Measurements from ENCODE around the gene CNTNAP2. TPM values are rescaled to one million over a fixed set of nuclear protein-coding genes. Genes with fewer than 3 reads are reported as not detected.

Gene CNTNAP2
- total and polyA plus RNA-seq, 2 of the 8 experiments (the other 6 are each of a cell fraction or from before 2014, with no cell fraction given): 27.9 to 71.0 TPM

- H3K27ac ChIP-seq (ENCODE audit: low read depth, low read length): no peak overlapping the region
- POLR2A ChIA-PET (ENCODE audit: partially characterized antibody): no interaction called here
- H3K27me3 ChIP-seq (replicated peaks in 1 of 4; ENCODE audit: control insufficient read depth in 3 of 4, extremely low read depth in 1 of 4, insufficient read depth in 3 of 4, low read length in 3 of 4): no peaks in the 10 kb centered on the region
- H3K79me2 ChIP-seq (ENCODE audit: control insufficient read depth in 1 of 2, insufficient read depth in 2 of 2, low read length in 2 of 2): no peaks in the 10 kb centered on the region
- FAIRE-seq (no peak), DNase-seq (ENCODE audit: low read depth in 1 of 2, low spot score in 2 of 2) (no peak)
- H3K23ac ChIP-seq (ENCODE audit: insufficient read length): no peak overlapping the region
- H3K9ac ChIP-seq (replicated peaks in 1 of 4; ENCODE audit: extremely low read depth in 1 of 4, low read depth in 3 of 4, low read length in 3 of 4): no peak overlapping the region
- no peak overlapping the region for H4K91ac ChIP-seq (replicated peaks; ENCODE audit: insufficient read length, low read length)
- no peak overlapping the region; the same call in 1 of the 2 replicates for H2AFZ ChIP-seq (ENCODE audit: low read length)
- no peak overlapping the region for H2BK15ac ChIP-seq (ENCODE audit: low read length)
- no peaks in the 10 kb centered on the region for H3K36me3 ChIP-seq (ENCODE audit: control insufficient read depth in 2 of 4, insufficient read depth in 4 of 4, low read length in 3 of 4)
- peaks cover 0 to 5% (median 3%) of the 10 kb centered on the region in 4 experiments; a peak in 5 of 7 replicates for H3K4me1 ChIP-seq (replicated peaks in 1 of 4; ENCODE audit: control insufficient read depth in 3 of 4, insufficient read depth in 4 of 4, low read length in 3 of 4)
- no peaks in the 10 kb centered on the region for H3K79me1 ChIP-seq (ENCODE audit: low read depth, low read length)
- no peak overlapping the region for H3K18ac ChIP-seq (ENCODE audit: extremely low read depth, low read length)
- no peak overlapping the region for H2BK20ac ChIP-seq (ENCODE audit: low read length)
- no peak overlapping the region for H2BK12ac ChIP-seq (ENCODE audit: low read depth, low read length)
- H3K4me3 ChIP-seq (ENCODE audit: extremely low read depth in 1 of 4, insufficient read depth in 2 of 4, low read depth in 3 of 4, low read length in 4 of 4): no peak overlapping the region
- H3K56ac ChIP-seq (replicated peaks; ENCODE audit: insufficient read length, low read depth, low read length): no peak overlapping the region
- H4K20me1 ChIP-seq (replicated peaks in 1 of 2; ENCODE audit: control insufficient read depth in 1 of 2, insufficient read depth in 2 of 2, low read length in 2 of 2): no peaks in the 10 kb centered on the region
- no peaks in the 10 kb centered on the region; the same call in 1 of the 2 replicates for H3K23me2 ChIP-seq (ENCODE audit: low read depth, low read length)
- H2BK5ac ChIP-seq (ENCODE audit: low read depth, low read length): no peak overlapping the region
- no peak overlapping the region for H2AK5ac ChIP-seq (ENCODE audit: low read depth, low read length)
- H2BK120ac ChIP-seq (replicated peaks; ENCODE audit: low read depth, low read length): no peak overlapping the region
- H3K9me3 ChIP-seq (ENCODE audit: insufficient read depth in 2 of 2, low read depth in 1 of 2, low read length in 1 of 2): peaks cover 0 to 2% of the 10 kb centered on the region in 2 experiments; a peak in 1 of 4 replicates
- WGBS, 2 experiments (ENCODE audit: extremely low coverage in 1 of 2, insufficient coverage in 1 of 2, insufficient read length in 1 of 2, insufficient replicate concordance in 2 of 2, low coverage in 1 of 2, low lambda C conversion rate in 2 of 2, missing lambda C conversion rate in 1 of 2): 95% methylated on average over 18 of the region's 18 CpGs; no CpG with 5 or more reads in 1 of the 2 experiments
- no peak overlapping the region for H4K5ac ChIP-seq (ENCODE audit: insufficient read length, low read depth, low read length)
- no peak overlapping the region for H3K4ac ChIP-seq (replicated peaks; ENCODE audit: insufficient read length, low read depth, low read length)
- no peak overlapping the region for H3K4me2 ChIP-seq (ENCODE audit: insufficient read depth in 1 of 2, low read depth in 2 of 2, low read length in 2 of 2)
- H3K14ac ChIP-seq (ENCODE audit: insufficient read length): no peak overlapping the region
- H4K8ac ChIP-seq (ENCODE audit: extremely low read depth, insufficient read depth, low read length): no peak overlapping the region; the same call in 1 of the 2 replicates
- CTCF ChIA-PET (ENCODE audit: partially characterized antibody): interaction anchor here (1.0 to 1.6 kb wide), 3 partner anchors 12 to 1476 kb away, joined by 3 to 4 read pairs (median 3); no protein-coding TSS in a partner anchor
- TF ChIP-seq FOSL1 (IDR thresholded peaks at IDR 0.05; ENCODE audit: insufficient read depth, low read depth, low read length) (no peak), KDM1A (IDR thresholded peaks at IDR 0.05; ENCODE audit: borderline replicate concordance, low read length) (no peak), CBX8 (IDR thresholded peaks at IDR 0.05; ENCODE audit: borderline replicate concordance, low read depth, low read length) (no peak), JUND (IDR thresholded peaks at IDR 0.05; ENCODE audit: low read length) (no peak), RXRA (IDR thresholded peaks at IDR 0.05; ENCODE audit: insufficient read depth, low read depth, low read length) (no peak), MAX (IDR thresholded peaks at IDR 0.05) (no peak), SP2 (IDR thresholded peaks at IDR 0.05; ENCODE audit: low read length) (no peak), BACH1 (IDR thresholded peaks at IDR 0.05; ENCODE audit: low read length) (no peak), SP4 (IDR thresholded peaks at IDR 0.05; ENCODE audit: low read length) (no peak), NRF1 (IDR thresholded peaks at IDR 0.05; ENCODE audit: low read depth, low read length) (no peak), KDM5A (IDR thresholded peaks at IDR 0.05; ENCODE audit: low read length) (no peak)
These were observed 670.7 kb downstream of the CNTNAP2 start for GRCh38 chr7:146787266-146787665.
